ENCODE results near the gene XPA. TPM values are rescaled to one million over a fixed set of nuclear protein-coding genes. Genes with fewer than 3 reads are reported as not detected.

The XPA gene
- total and polyA plus RNA-seq, 2 of the 8 experiments (the other 6 are each of a cell fraction or from before 2014, with no cell fraction given) = 0.24 to 2.6 TPM

DNA sequence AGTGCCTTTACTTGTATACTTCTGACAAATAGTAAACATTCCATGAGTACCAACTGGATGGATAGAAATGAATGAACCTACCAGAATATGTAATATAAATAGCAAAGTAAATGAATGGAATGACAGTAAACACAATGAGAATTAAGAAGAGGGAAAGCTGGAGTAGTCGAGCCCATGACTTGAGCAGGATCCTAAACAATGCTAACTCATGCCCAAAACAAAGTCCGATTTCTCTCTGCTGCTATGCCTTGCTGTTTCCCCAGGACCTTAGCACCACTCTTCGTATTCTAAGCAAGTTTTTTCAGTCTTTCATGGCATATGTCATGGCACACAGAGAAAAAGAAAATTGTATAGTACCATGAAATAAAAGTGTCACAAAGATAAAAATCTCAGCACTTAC, 1.8 kb downstream of the XPA start (continued):
- TF ChIP-seq, protein P1, sequence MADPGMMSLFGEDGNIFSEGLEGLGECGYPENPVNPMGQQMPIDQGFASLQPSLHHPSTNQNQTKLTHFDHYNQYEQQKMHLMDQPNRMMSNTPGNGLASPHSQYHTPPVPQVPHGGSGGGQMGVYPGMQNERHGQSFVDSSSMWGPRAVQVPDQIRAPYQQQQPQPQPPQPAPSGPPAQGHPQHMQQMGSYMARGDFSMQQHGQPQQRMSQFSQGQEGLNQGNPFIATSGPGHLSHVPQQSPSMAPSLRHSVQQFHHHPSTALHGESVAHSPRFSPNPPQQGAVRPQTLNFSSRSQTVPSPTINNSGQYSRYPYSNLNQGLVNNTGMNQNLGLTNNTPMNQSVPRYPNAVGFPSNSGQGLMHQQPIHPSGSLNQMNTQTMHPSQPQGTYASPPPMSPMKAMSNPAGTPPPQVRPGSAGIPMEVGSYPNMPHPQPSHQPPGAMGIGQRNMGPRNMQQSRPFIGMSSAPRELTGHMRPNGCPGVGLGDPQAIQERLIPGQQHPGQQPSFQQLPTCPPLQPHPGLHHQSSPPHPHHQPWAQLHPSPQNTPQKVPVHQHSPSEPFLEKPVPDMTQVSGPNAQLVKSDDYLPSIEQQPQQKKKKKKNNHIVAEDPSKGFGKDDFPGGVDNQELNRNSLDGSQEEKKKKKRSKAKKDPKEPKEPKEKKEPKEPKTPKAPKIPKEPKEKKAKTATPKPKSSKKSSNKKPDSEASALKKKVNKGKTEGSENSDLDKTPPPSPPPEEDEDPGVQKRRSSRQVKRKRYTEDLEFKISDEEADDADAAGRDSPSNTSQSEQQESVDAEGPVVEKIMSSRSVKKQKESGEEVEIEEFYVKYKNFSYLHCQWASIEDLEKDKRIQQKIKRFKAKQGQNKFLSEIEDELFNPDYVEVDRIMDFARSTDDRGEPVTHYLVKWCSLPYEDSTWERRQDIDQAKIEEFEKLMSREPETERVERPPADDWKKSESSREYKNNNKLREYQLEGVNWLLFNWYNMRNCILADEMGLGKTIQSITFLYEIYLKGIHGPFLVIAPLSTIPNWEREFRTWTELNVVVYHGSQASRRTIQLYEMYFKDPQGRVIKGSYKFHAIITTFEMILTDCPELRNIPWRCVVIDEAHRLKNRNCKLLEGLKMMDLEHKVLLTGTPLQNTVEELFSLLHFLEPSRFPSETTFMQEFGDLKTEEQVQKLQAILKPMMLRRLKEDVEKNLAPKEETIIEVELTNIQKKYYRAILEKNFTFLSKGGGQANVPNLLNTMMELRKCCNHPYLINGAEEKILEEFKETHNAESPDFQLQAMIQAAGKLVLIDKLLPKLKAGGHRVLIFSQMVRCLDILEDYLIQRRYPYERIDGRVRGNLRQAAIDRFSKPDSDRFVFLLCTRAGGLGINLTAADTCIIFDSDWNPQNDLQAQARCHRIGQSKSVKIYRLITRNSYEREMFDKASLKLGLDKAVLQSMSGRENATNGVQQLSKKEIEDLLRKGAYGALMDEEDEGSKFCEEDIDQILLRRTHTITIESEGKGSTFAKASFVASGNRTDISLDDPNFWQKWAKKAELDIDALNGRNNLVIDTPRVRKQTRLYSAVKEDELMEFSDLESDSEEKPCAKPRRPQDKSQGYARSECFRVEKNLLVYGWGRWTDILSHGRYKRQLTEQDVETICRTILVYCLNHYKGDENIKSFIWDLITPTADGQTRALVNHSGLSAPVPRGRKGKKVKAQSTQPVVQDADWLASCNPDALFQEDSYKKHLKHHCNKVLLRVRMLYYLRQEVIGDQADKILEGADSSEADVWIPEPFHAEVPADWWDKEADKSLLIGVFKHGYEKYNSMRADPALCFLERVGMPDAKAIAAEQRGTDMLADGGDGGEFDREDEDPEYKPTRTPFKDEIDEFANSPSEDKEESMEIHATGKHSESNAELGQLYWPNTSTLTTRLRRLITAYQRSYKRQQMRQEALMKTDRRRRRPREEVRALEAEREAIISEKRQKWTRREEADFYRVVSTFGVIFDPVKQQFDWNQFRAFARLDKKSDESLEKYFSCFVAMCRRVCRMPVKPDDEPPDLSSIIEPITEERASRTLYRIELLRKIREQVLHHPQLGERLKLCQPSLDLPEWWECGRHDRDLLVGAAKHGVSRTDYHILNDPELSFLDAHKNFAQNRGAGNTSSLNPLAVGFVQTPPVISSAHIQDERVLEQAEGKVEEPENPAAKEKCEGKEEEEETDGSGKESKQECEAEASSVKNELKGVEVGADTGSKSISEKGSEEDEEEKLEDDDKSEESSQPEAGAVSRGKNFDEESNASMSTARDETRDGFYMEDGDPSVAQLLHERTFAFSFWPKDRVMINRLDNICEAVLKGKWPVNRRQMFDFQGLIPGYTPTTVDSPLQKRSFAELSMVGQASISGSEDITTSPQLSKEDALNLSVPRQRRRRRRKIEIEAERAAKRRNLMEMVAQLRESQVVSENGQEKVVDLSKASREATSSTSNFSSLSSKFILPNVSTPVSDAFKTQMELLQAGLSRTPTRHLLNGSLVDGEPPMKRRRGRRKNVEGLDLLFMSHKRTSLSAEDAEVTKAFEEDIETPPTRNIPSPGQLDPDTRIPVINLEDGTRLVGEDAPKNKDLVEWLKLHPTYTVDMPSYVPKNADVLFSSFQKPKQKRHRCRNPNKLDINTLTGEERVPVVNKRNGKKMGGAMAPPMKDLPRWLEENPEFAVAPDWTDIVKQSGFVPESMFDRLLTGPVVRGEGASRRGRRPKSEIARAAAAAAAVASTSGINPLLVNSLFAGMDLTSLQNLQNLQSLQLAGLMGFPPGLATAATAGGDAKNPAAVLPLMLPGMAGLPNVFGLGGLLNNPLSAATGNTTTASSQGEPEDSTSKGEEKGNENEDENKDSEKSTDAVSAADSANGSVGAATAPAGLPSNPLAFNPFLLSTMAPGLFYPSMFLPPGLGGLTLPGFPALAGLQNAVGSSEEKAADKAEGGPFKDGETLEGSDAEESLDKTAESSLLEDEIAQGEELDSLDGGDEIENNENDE (IDR thresholded peaks at IDR 0.05; ENCODE audit: insufficient replicate concordance, low read length) = no peak
- TF ChIP-seq, protein P2, sequence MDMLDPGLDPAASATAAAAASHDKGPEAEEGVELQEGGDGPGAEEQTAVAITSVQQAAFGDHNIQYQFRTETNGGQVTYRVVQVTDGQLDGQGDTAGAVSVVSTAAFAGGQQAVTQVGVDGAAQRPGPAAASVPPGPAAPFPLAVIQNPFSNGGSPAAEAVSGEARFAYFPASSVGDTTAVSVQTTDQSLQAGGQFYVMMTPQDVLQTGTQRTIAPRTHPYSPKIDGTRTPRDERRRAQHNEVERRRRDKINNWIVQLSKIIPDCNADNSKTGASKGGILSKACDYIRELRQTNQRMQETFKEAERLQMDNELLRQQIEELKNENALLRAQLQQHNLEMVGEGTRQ (IDR thresholded peaks at IDR 0.05; ENCODE audit: low read length) = no peak
- TF ChIP-seq CHD1 (IDR thresholded peaks at IDR 0.05; ENCODE audit: low read depth, low read length) (no peak), BCL11A (IDR thresholded peaks at IDR 0.05; ENCODE audit: low read depth in 2 of 2, low read length in 2 of 2) (no peak), ZNF274 (IDR thresholded peaks at IDR 0.05; ENCODE audit: borderline replicate concordance, extremely low read depth, low read length) (no peak), HDAC6 (IDR thresholded peaks at IDR 0.05; ENCODE audit: low read depth, low read length) (no peak), JUND (IDR thresholded peaks at IDR 0.05; ENCODE audit: low read length) (no peak), TAF7 (optimal IDR thresholded peaks at IDR 0.05; ENCODE audit: borderline replicate concordance, low read depth, low read length) (no peak), CBX5 (IDR thresholded peaks at IDR 0.05; ENCODE audit: low read depth, low read length) (no peak)
